Measurements from ENCODE around the gene PEX5L. TPM values are rescaled to one million over a fixed set of nuclear protein-coding genes. Genes with fewer than 3 reads are reported as not detected.

The PEX5L gene
- total RNA-seq, 1 donor from 2014 or later, result not detected

GRCh38 chr3:179852142-179852905 is 184.4 kb downstream of the PEX5L start:
- TF ChIP-seq CTCF (IDR thresholded peaks at IDR 0.05), result no peak
- ChIA-PET POLR2A (no interaction called here), CTCF (no interaction called here)
- Mint-ChIP-seq H3K9me3 (no peaks in the 10 kb centered on the region), H3K4me1 (no peaks in the 10 kb centered on the region), H3K36me3 (ENCODE audit: low read depth) (no peaks in the 10 kb centered on the region), H3K27me3 (no peaks in the 10 kb centered on the region), H3K27ac (no peak overlapping the region), H3K4me3 (no peak overlapping the region)
- DNase-seq, result no peak
- intact Hi-C loops (cut with micrococcal nuclease), result no loop called here
- ATAC-seq (ENCODE audit: low read depth), result no peak

- TF ChIP-seq CTCF (IDR thresholded peaks at IDR 0.05), result no peak
- Mint-ChIP-seq H3K27ac (no peak overlapping the region), H3K9me3 (no peaks in the 10 kb centered on the region), H3K36me3 (ENCODE audit: low read depth) (no peaks in the 10 kb centered on the region), H3K4me1 (no peaks in the 10 kb centered on the region), H3K4me3 (no peak overlapping the region), H3K27me3 (no peaks in the 10 kb centered on the region)
- intact Hi-C loops (cut with micrococcal nuclease), result no loop called here
- CTCF ChIA-PET, result no interaction called here
- POLR2A ChIA-PET, result no interaction called here
- DNase-seq (no peak), ATAC-seq (ENCODE audit: low read depth) (no peak)
Observed at GRCh38 chr3:179848711-179849110, 188.0 kb downstream of the PEX5L start.

GRCh38 chr3:179842061-179842460 is 194.7 kb downstream of the PEX5L start:
- no peaks in the 10 kb centered on the region for H3K9me3 Mint-ChIP-seq
- DNase-seq (no peak), ATAC-seq (ENCODE audit: low read depth) (no peak)
- no peak overlapping the region for H3K4me3 Mint-ChIP-seq
- intact Hi-C loops (cut with micrococcal nuclease), result no loop called here
- no peaks in the 10 kb centered on the region for H3K4me1 Mint-ChIP-seq
- ChIA-PET CTCF (no interaction called here), POLR2A (no interaction called here)
- no peaks in the 10 kb centered on the region for H3K36me3 Mint-ChIP-seq (ENCODE audit: low read depth)
- TF ChIP-seq CTCF (IDR thresholded peaks at IDR 0.05), result no peak
- H3K27ac Mint-ChIP-seq, result no peak overlapping the region
- peaks cover 10% of the 10 kb centered on the region for H3K27me3 Mint-ChIP-seq

GRCh38 chr3:179840985-179841384 is 195.8 kb downstream of the PEX5L start:
- Mint-ChIP-seq H3K27me3 (peaks cover 10% of the 10 kb centered on the region), H3K4me1 (no peaks in the 10 kb centered on the region), H3K36me3 (ENCODE audit: low read depth) (no peaks in the 10 kb centered on the region), H3K9me3 (no peaks in the 10 kb centered on the region), H3K4me3 (no peak overlapping the region), H3K27ac (no peak overlapping the region)
- POLR2A ChIA-PET, result no interaction called here
- intact Hi-C loops (cut with micrococcal nuclease), result no loop called here
- CTCF ChIA-PET, result no interaction called here
- TF ChIP-seq CTCF (IDR thresholded peaks at IDR 0.05), result no peak
- DNase-seq (no peak), ATAC-seq (ENCODE audit: low read depth) (no peak)

- CTCF ChIA-PET, result no interaction called here
- no peak for DNase-seq
Observed at GRCh38 chr3:179837374-179837773, 199.4 kb downstream of the PEX5L start.

More at GRCh38 chr3:179837374-179837773, 199.4 kb downstream of the PEX5L start:
- no peak overlapping the region for H3K4me3 Mint-ChIP-seq
- ATAC-seq (ENCODE audit: low read depth), result no peak
- H3K4me1 Mint-ChIP-seq, result no peaks in the 10 kb centered on the region
- no peaks in the 10 kb centered on the region for H3K9me3 Mint-ChIP-seq
- no peak for TF ChIP-seq CTCF (IDR thresholded peaks at IDR 0.05)
- H3K27ac Mint-ChIP-seq, result no peak overlapping the region
- H3K27me3 Mint-ChIP-seq, result peaks cover 11% of the 10 kb centered on the region
- POLR2A ChIA-PET, result no interaction called here
- H3K36me3 Mint-ChIP-seq (ENCODE audit: low read depth), result no peaks in the 10 kb centered on the region
- intact Hi-C loops (cut with micrococcal nuclease), result no loop called here
